ENCODE results near the gene CLEC1B. TPM values are rescaled to one million over a fixed set of nuclear protein-coding genes. Genes with fewer than 3 reads are reported as not detected.
"Not testable (repeated sequence)": the region's sequence is repeated elsewhere in the genome, so short reads cannot be mapped to it uniquely, and the experiment has no call there.

CLEC1B gene
- total RNA-seq, 4 donors from 2014 or later = not detected

DNA sequence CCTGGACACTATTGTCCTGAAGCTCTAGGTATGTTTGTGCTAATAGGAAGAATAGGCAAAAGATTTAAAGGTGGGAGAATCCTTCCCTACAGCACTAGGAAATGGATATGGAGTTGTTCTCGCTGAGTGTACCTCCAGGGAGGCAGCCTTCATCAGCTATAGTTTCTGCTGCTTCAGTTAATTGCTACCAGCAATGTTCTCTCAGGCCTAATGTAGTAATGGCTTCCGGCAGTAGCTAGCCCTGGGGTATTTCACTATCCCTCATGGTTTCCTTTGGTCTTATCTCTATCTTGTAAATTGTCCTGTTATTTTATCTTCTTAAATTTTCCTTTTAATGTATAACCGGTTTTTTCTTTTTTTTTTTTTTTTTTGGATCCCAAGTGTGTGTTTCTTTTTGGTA lies 37.0 kb downstream of the CLEC1B start:
- H3K27ac ChIP-seq = no peak overlapping the region
- no peaks in the 10 kb centered on the region for H3K9me3 ChIP-seq
- TF ChIP-seq EP300 (IDR thresholded peaks at IDR 0.05; ENCODE audit: low read depth) (no peak), POLR2AphosphoS5 (IDR thresholded peaks at IDR 0.05) (no peak), POLR2A (IDR thresholded peaks at IDR 0.05) (no peak)
- TF ChIP-seq, protein P1, sequence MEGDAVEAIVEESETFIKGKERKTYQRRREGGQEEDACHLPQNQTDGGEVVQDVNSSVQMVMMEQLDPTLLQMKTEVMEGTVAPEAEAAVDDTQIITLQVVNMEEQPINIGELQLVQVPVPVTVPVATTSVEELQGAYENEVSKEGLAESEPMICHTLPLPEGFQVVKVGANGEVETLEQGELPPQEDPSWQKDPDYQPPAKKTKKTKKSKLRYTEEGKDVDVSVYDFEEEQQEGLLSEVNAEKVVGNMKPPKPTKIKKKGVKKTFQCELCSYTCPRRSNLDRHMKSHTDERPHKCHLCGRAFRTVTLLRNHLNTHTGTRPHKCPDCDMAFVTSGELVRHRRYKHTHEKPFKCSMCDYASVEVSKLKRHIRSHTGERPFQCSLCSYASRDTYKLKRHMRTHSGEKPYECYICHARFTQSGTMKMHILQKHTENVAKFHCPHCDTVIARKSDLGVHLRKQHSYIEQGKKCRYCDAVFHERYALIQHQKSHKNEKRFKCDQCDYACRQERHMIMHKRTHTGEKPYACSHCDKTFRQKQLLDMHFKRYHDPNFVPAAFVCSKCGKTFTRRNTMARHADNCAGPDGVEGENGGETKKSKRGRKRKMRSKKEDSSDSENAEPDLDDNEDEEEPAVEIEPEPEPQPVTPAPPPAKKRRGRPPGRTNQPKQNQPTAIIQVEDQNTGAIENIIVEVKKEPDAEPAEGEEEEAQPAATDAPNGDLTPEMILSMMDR (IDR thresholded peaks at IDR 0.05) = no peak
- no peaks in the 10 kb centered on the region for H3K27me3 ChIP-seq
- H3K4me1 ChIP-seq = no peaks in the 10 kb centered on the region
- no peak overlapping the region for H3K4me3 ChIP-seq
- DNase-seq = no peak
- 91 to 93% methylated on average over 3 of the region's 3 CpGs for WGBS, 2 donors (ENCODE audit: low coverage in 1 of 2)
- in situ Hi-C loops (cut with MboI; ENCODE audit: low pct_ligation_motif_present in 1 of 4, low pct_unique_long_range_greater_than_20kb in 1 of 4, low sequenced_read_pairs in 3 of 4) (no loop called here), intact Hi-C loops (cut with DNase I; ENCODE audit: low total_unique reads) (no loop called here)
- no peaks in the 10 kb centered on the region for H3K36me3 ChIP-seq

DNA sequence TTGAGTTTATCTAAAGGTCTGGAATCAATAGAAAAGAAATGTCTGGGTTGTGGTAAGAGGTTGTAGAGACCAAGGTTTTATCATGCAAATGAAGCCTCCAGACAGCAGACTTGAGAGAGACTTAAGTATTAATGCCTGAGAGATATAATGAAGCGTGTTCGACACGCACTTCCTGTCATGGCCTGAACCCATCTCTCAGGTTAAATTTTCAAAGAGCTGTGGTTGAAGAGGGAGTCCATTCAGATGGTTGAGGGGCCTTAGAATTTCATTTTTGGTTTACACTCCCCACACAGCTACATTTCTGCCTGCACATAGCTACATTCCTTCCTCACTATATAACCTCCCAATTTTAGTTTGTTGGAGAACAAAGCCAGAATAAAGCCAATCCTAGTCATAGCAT lies 37.8 kb downstream of the CLEC1B start:
- Histone ChIP-seq H3K9me3 (no peaks in the 10 kb centered on the region), H3K36me3 (no peaks in the 10 kb centered on the region), H3K27me3 (no peaks in the 10 kb centered on the region), H3K4me3 (no peak overlapping the region), H3K27ac (no peak overlapping the region), H3K4me1 (no peaks in the 10 kb centered on the region)
- 85 to 90% methylated on average over 3 of the region's 3 CpGs for WGBS, 2 donors (ENCODE audit: low coverage in 1 of 2)
- intact Hi-C loops (cut with DNase I; ENCODE audit: low total_unique reads) (no loop called here), in situ Hi-C loops (cut with MboI; ENCODE audit: low pct_ligation_motif_present in 1 of 4, low pct_unique_long_range_greater_than_20kb in 1 of 4, low sequenced_read_pairs in 3 of 4) (no loop called here)
- TF ChIP-seq EP300 (IDR thresholded peaks at IDR 0.05; ENCODE audit: low read depth) = no peak
- TF ChIP-seq POLR2A (IDR thresholded peaks at IDR 0.05) = no peak
- TF ChIP-seq POLR2AphosphoS5 (IDR thresholded peaks at IDR 0.05) = no peak
- TF ChIP-seq, protein P1 (IDR thresholded peaks at IDR 0.05) = no peak
- no peak for DNase-seq

GRCh38 chr12:9960590-9960989 lies 38.3 kb downstream of the CLEC1B start:
- 55 to 61% methylated on average over 4 to 5 of the region's 5 CpGs for WGBS, 2 donors (ENCODE audit: low coverage in 1 of 2)
- no peaks in the 10 kb centered on the region for H3K36me3 ChIP-seq
- H3K4me1 ChIP-seq = no peaks in the 10 kb centered on the region
- H3K9me3 ChIP-seq = no peaks in the 10 kb centered on the region
- intact Hi-C loops (cut with DNase I; ENCODE audit: low total_unique reads) (no loop called here), in situ Hi-C loops (cut with MboI; ENCODE audit: low pct_ligation_motif_present in 1 of 4, low pct_unique_long_range_greater_than_20kb in 1 of 4, low sequenced_read_pairs in 3 of 4) (no loop called here)
- H3K27ac ChIP-seq = no peak overlapping the region
- TF ChIP-seq EP300 (IDR thresholded peaks at IDR 0.05; ENCODE audit: low read depth) = no peak
- TF ChIP-seq, protein P1 (IDR thresholded peaks at IDR 0.05) = no peak
- TF ChIP-seq POLR2AphosphoS5 (IDR thresholded peaks at IDR 0.05) = no peak
- no peak for TF ChIP-seq POLR2A (IDR thresholded peaks at IDR 0.05)
- no peaks in the 10 kb centered on the region for H3K27me3 ChIP-seq
- DNase-seq = no peak
- H3K4me3 ChIP-seq = no peak overlapping the region

- H3K4me3 ChIP-seq = no peak overlapping the region
- no peaks in the 10 kb centered on the region for H3K9me3 ChIP-seq
- TF ChIP-seq, protein P1 (IDR thresholded peaks at IDR 0.05) = no peak
- TF ChIP-seq POLR2AphosphoS5 (IDR thresholded peaks at IDR 0.05) (no peak), EP300 (IDR thresholded peaks at IDR 0.05; ENCODE audit: low read depth) (no peak), POLR2A (IDR thresholded peaks at IDR 0.05) (no peak)
- H3K4me1 ChIP-seq = no peaks in the 10 kb centered on the region
- in situ Hi-C loops (cut with MboI; ENCODE audit: low pct_ligation_motif_present in 1 of 4, low pct_unique_long_range_greater_than_20kb in 1 of 4, low sequenced_read_pairs in 3 of 4) = no loop called here
- intact Hi-C loops (cut with DNase I; ENCODE audit: low total_unique reads) = no loop called here
- H3K27me3 ChIP-seq = no peaks in the 10 kb centered on the region
- DNase-seq = no peak
- no peaks in the 10 kb centered on the region for H3K36me3 ChIP-seq
- H3K27ac ChIP-seq = no peak overlapping the region
Observed at GRCh38 chr12:9957834-9958233, 41.1 kb downstream of the CLEC1B start.

GRCh38 chr12:9952954-9953729 lies 45.8 kb downstream of the CLEC1B start:
- DNase-seq; intact Hi-C loops (cut with DNase I; ENCODE audit: low total_unique reads); H3K36me3 ChIP-seq; H3K27ac ChIP-seq; H3K9me3 ChIP-seq; H3K4me1 ChIP-seq; H3K27me3 ChIP-seq; in situ Hi-C loops (cut with MboI; ENCODE audit: low pct_ligation_motif_present in 1 of 4, low pct_unique_long_range_greater_than_20kb in 1 of 4, low sequenced_read_pairs in 3 of 4); H3K4me3 ChIP-seq: not testable (repeated sequence)
- WGBS, 2 donors (ENCODE audit: low coverage in 1 of 2) = no CpG with 5 or more reads among the region's 55 CpGs

Measured in transverse colon (tissue), 4 donors.